ENCODE data around the gene TSNAX. TPM values are rescaled to one million over a fixed set of nuclear protein-coding genes. Genes with fewer than 3 reads are reported as not detected.

The TSNAX gene
- total and polyA plus RNA-seq, 2 of the 4 experiments (the other 2 are of a cell fraction) = 19.6 to 60.6 TPM

DNA sequence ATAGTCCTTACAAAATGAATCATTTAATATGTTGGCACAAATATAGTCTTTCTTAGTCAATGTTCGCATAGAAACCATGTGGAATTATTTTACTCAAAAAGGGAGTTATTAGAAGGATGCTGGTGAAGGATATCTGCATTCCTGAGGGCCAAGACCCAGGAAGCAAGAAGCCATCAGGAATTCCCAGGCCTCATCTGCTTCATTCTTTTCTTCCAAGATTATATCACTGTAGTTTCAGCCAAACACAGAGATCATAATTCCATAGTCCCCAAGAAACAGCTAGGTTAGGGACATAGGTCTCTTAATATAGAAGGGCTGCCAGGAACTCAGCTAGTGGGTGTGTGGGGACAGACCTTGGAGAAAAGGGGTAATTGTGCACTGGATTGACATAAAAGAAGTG is 69.5 kb downstream of the TSNAX start:
- TF ChIP-seq RFX5 (IDR thresholded peaks at IDR 0.05; ENCODE audit: low read depth, low read length) (no peak), RCOR1 (IDR thresholded peaks at IDR 0.05; ENCODE audit: insufficient replicate concordance, low read length) (no peak), MAFK (IDR thresholded peaks at IDR 0.05; ENCODE audit: low read depth, low read length) (no peak), ELK1 (IDR thresholded peaks at IDR 0.05; ENCODE audit: borderline replicate concordance, low read depth, low read length) (no peak), CHD1 (IDR thresholded peaks at IDR 0.05; ENCODE audit: low read depth, low read length) (no peak), FOS (IDR thresholded peaks at IDR 0.05; ENCODE audit: low read depth, low read length) (no peak), MXI1 (IDR thresholded peaks at IDR 0.05; ENCODE audit: borderline replicate concordance, low read depth, low read length) (no peak), SMC3 (IDR thresholded peaks at IDR 0.05; ENCODE audit: low read depth, low read length) (no peak), MAZ (IDR thresholded peaks at IDR 0.05; ENCODE audit: borderline replicate concordance, low read depth, low read length) (no peak), CEBPB (IDR thresholded peaks at IDR 0.05; ENCODE audit: low read depth, low read length) (no peak), CTCF (conservative IDR thresholded peaks at IDR 0.05; ENCODE audit: low read depth, low read length) (no peak), POLR2A (IDR thresholded peaks at IDR 0.05; ENCODE audit: low read depth, low read length) (no peak), RAD21 (IDR thresholded peaks at IDR 0.05; ENCODE audit: low read length) (no peak), BHLHE40 (IDR thresholded peaks at IDR 0.05; ENCODE audit: low read depth, low read length) (no peak), NFE2L2 (IDR thresholded peaks at IDR 0.05; ENCODE audit: low read depth, low read length) (no peak)
- TF ChIP-seq, protein P1, sequence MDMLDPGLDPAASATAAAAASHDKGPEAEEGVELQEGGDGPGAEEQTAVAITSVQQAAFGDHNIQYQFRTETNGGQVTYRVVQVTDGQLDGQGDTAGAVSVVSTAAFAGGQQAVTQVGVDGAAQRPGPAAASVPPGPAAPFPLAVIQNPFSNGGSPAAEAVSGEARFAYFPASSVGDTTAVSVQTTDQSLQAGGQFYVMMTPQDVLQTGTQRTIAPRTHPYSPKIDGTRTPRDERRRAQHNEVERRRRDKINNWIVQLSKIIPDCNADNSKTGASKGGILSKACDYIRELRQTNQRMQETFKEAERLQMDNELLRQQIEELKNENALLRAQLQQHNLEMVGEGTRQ (IDR thresholded peaks at IDR 0.05; ENCODE audit: low read depth, low read length) = no peak
- Histone ChIP-seq H4K91ac (ENCODE audit: insufficient read depth, low read depth, low read length) (no peak overlapping the region), H3K4me2 (ENCODE audit: low read depth, low read length) (no peak overlapping the region), H2BK5ac (ENCODE audit: low read depth, low read length, poor library complexity, severe bottlenecking) (no peak overlapping the region), H3K9me1 (ENCODE audit: insufficient read depth, low read length) (no peaks in the 10 kb centered on the region), H2BK15ac (ENCODE audit: low read depth, low read length) (no peak overlapping the region), H3K36me3 (ENCODE audit: control insufficient read depth, insufficient read depth, low read length) (no peaks in the 10 kb centered on the region), H3K56ac (ENCODE audit: extremely low read depth, insufficient read depth, low read length) (no peak overlapping the region), H3K4ac (ENCODE audit: low read depth, low read length) (no peak overlapping the region), H3K4me1 (ENCODE audit: control insufficient read depth, insufficient read depth, low read length) (peaks cover 7% of the 10 kb centered on the region), H2AK9ac (replicated peaks; ENCODE audit: low read depth, low read length, poor library complexity) (no peak overlapping the region), H3K18ac (ENCODE audit: low read depth, low read length) (no peak overlapping the region), H2BK120ac (ENCODE audit: low read depth, low read length) (no peak overlapping the region), H3K27ac (ENCODE audit: insufficient read depth, low read length) (no peak overlapping the region), H3K23ac (ENCODE audit: low read depth, low read length) (no peak overlapping the region), H3K79me1 (ENCODE audit: low read depth in 1 of 2, low read length in 2 of 2) (no peaks in the 10 kb centered on the region), H2AFZ (replicated peaks; ENCODE audit: low read length, poor library complexity) (no peak overlapping the region), H3K9ac (ENCODE audit: low read depth, low read length) (no peak overlapping the region), H2BK20ac (ENCODE audit: low read depth, low read length) (no peak overlapping the region), H3K9me3 (ENCODE audit: control insufficient read depth, insufficient read depth, low read length) (no peaks in the 10 kb centered on the region), H3K27me3 (ENCODE audit: control insufficient read depth, insufficient read depth, low read length) (no peaks in the 10 kb centered on the region), H4K5ac (ENCODE audit: low read depth, low read length) (no peak overlapping the region), H3K14ac (replicated peaks; ENCODE audit: low read depth, low read length) (no peak overlapping the region), H4K8ac (ENCODE audit: low read depth in 2 of 2, low read length in 2 of 2) (no peak overlapping the region), H2AK5ac (ENCODE audit: low read depth, low read length) (no peak overlapping the region), H4K20me1 (ENCODE audit: insufficient read depth, low read length) (no peaks in the 10 kb centered on the region), H3K4me3 (ENCODE audit: insufficient read depth, low read depth, low read length) (no peak overlapping the region)
- intact Hi-C loops (cut with micrococcal nuclease) (no loop called here), in situ Hi-C loops (cut with MboI; ENCODE audit: low sequenced_read_pairs) (no loop called here), dilution Hi-C loops (cut with HindIII; ENCODE audit: low sequenced_read_pairs, unreplicated experiment) (no loop called here)
- no TSS peak for BruUV-seq (replicated peaks)
- whole genome bisulfite sequencing, 2 experiments (ENCODE audit: extremely low coverage in 2 of 2, insufficient read length in 1 of 2) = no CpG with 5 or more reads among the region's 1 CpG
- POLR2A ChIA-PET (ENCODE audit: unreplicated experiment) = no interaction called here
- ATAC-seq (ENCODE audit: low read depth) (no peak), DNase-seq (no peak)
- CTCF ChIA-PET = no interaction called here

Data from IMR-90 (cell line).